Astrocyte (in vitro differentiated cells and primary cell): Measurements from ENCODE around the gene CPNE1. TPM values are rescaled to one million over a fixed set of nuclear protein-coding genes. Genes with fewer than 3 reads are reported as not detected.
A peak's percentile ranks its signal among the peaks of the same experiment; 100 is the strongest.

Source experiments
- DNase-seq: peaks from one replicate; pipeline ENCODE4 v3.0.0-alpha.2; 2010; ENCODE audit warnings: low read depth
- FAIRE-seq: peaks from 2 replicates; lab custom pipeline; 2011; peaks lifted over from hg19 to GRCh38; lab: Jason Lieb, UNC
- H2AFZ ChIP-seq: 2 replicates; pipeline ENCODE4 v1.6.0; 2012; ENCODE audit warnings: low read depth, low read length, inconsistent platforms
- H3K27ac ChIP-seq: 2 replicates; pipeline ENCODE4 v1.5.1; 2011; ENCODE audit warnings: low read depth, low read length, inconsistent platforms
- H3K27me3 ChIP-seq: 2 replicates; pipeline ENCODE4 v1.6.0; 2011; ENCODE audit warnings: low read length, inconsistent platforms; ENCODE audit not compliant: insufficient read depth
- H3K36me3 ChIP-seq: 2 replicates; pipeline ENCODE4 v1.5.1; 2011; ENCODE audit warnings: low read length, inconsistent platforms; ENCODE audit not compliant: insufficient read depth
- H3K4me1 ChIP-seq: 2 replicates; pipeline ENCODE4 v1.5.1; 2011; ENCODE audit warnings: low read length, inconsistent platforms; ENCODE audit not compliant: insufficient read depth
- H3K4me2 ChIP-seq: 2 replicates; pipeline ENCODE4 v1.6.0; 2012; ENCODE audit warnings: low read length, inconsistent platforms
- H3K4me3 ChIP-seq: 2 replicates; pipeline ENCODE4 v1.5.1; 2011; ENCODE audit warnings: low read depth, mild to moderate bottlenecking, low read length, inconsistent platforms; ENCODE audit not compliant: insufficient read depth
- H3K79me2 ChIP-seq: 2 replicates; pipeline ENCODE4 v1.6.0; 2012; ENCODE audit warnings: mild to moderate bottlenecking, low read length, inconsistent platforms; ENCODE audit not compliant: insufficient read depth
- H3K9ac ChIP-seq: 2 replicates; pipeline ENCODE4 v1.6.0; 2012; ENCODE audit warnings: mild to moderate bottlenecking, low read length, inconsistent platforms
- H3K9me3 ChIP-seq: 2 replicates; pipeline ENCODE4 v1.5.1; 2012; ENCODE audit warnings: low read depth, mild to moderate bottlenecking, low read length, inconsistent platforms; ENCODE audit not compliant: insufficient read depth
- H4K20me1 ChIP-seq: 2 replicates; pipeline ENCODE4 v1.6.0; 2012; ENCODE audit warnings: low read length, inconsistent platforms; ENCODE audit not compliant: insufficient read depth
- H3K27ac Mint-ChIP-seq: one replicate; pipeline ENCODE4 v1.8.0; 2021; ENCODE audit warnings: mild to moderate bottlenecking, mixed read lengths; ENCODE audit not compliant: unreplicated experiment
- H3K27me3 Mint-ChIP-seq: one replicate; pipeline ENCODE4 v1.8.0; 2021; ENCODE audit warnings: low read depth, mixed read lengths; ENCODE audit not compliant: unreplicated experiment
- H3K36me3 Mint-ChIP-seq: one replicate; pipeline ENCODE4 v1.8.0; 2021; ENCODE audit warnings: low read depth, mixed read lengths; ENCODE audit not compliant: unreplicated experiment
- H3K4me1 Mint-ChIP-seq: one replicate; pipeline ENCODE4 v1.8.0; 2021; ENCODE audit warnings: low read depth, mixed read lengths; ENCODE audit not compliant: unreplicated experiment
- H3K4me3 Mint-ChIP-seq: one replicate; pipeline ENCODE4 v1.8.0; 2021; ENCODE audit warnings: mild to moderate bottlenecking, moderate library complexity, mixed read lengths; ENCODE audit not compliant: unreplicated experiment
- H3K9me3 Mint-ChIP-seq: one replicate; pipeline ENCODE4 v1.8.0; 2021; ENCODE audit warnings: mild to moderate bottlenecking, mixed read lengths; ENCODE audit not compliant: unreplicated experiment
- EZH2 ChIP-seq: IDR thresholded peaks from 2 replicates; pipeline ENCODE4 v1.6.1; 2012; ENCODE audit warnings: mild to moderate bottlenecking, low read length, inconsistent platforms; ENCODE audit not compliant: insufficient read depth
- total RNA-seq: library from RNA; stranded (reverse); gene quantifications from 2 replicates; pipeline ENCODE4 v1.2.1, GENCODE V29; 2021
- TF ChIP-seq, protein P1 (sequence below): IDR thresholded peaks from 2 replicates; pipeline ENCODE4 v1.5.1; 2011; ENCODE audit warnings: low read depth, mild to moderate bottlenecking, inconsistent platforms, low read length, moderate library complexity; ENCODE audit not compliant: insufficient read depth

The CPNE1 gene
- total RNA-seq, 1 donor from 2014 or later = 194 TPM

GRCh38 chr20:35616465-35617396 is 48.0 kb downstream of the CPNE1 start:
- Histone ChIP-seq H2AFZ (no peak overlapping the region), H3K9me3 (no peaks in the 10 kb centered on the region), H3K9ac (peak overlapping the region; percentile 73), H3K27me3 (no peaks in the 10 kb centered on the region), H3K4me2 (peak overlapping the region; percentile 89), H4K20me1 (peaks cover 11% of the 10 kb centered on the region), H3K79me2 (no peaks in the 10 kb centered on the region), H3K4me1 (peaks cover 28% of the 10 kb centered on the region), H3K36me3 (peaks cover 5% of the 10 kb centered on the region), H3K27ac (peak overlapping the region; percentile 44), H3K4me3 (peak overlapping the region; percentile 55)
- H3K4me1 Mint-ChIP-seq = no peaks in the 10 kb centered on the region
- H3K4me3 Mint-ChIP-seq = peak overlapping the region; percentile 72
- TF ChIP-seq, protein P1, sequence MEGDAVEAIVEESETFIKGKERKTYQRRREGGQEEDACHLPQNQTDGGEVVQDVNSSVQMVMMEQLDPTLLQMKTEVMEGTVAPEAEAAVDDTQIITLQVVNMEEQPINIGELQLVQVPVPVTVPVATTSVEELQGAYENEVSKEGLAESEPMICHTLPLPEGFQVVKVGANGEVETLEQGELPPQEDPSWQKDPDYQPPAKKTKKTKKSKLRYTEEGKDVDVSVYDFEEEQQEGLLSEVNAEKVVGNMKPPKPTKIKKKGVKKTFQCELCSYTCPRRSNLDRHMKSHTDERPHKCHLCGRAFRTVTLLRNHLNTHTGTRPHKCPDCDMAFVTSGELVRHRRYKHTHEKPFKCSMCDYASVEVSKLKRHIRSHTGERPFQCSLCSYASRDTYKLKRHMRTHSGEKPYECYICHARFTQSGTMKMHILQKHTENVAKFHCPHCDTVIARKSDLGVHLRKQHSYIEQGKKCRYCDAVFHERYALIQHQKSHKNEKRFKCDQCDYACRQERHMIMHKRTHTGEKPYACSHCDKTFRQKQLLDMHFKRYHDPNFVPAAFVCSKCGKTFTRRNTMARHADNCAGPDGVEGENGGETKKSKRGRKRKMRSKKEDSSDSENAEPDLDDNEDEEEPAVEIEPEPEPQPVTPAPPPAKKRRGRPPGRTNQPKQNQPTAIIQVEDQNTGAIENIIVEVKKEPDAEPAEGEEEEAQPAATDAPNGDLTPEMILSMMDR = no peak
- TF ChIP-seq EZH2 = no peak
- H3K9me3 Mint-ChIP-seq = no peaks in the 10 kb centered on the region
- no peak for FAIRE-seq
- H3K36me3 Mint-ChIP-seq = peaks cover 4% of the 10 kb centered on the region
- H3K27ac Mint-ChIP-seq = peak overlapping the region; percentile 72
- peak; percentile 97 for DNase-seq
- peaks cover 12% of the 10 kb centered on the region for H3K27me3 Mint-ChIP-seq

- peak within 1 kb of the TSS; percentile 72 for H3K4me3 Mint-ChIP-seq
- DNase-seq (peak; percentile 58), FAIRE-seq (no peak)
- TF ChIP-seq EZH2 = no peak
- TF ChIP-seq, protein P1 = no peak
- peak within 1 kb of the TSS; percentile 79 for H2AFZ ChIP-seq
- H3K9me3 ChIP-seq = no peaks in the 10 kb centered on the region
- peak within 1 kb of the TSS; percentile 80 for H3K9ac ChIP-seq
- no peaks in the 10 kb centered on the region for H3K4me1 Mint-ChIP-seq
- peak within 1 kb of the TSS; percentile 83 for H3K27ac Mint-ChIP-seq
- H3K4me1 ChIP-seq = peaks cover 28% of the 10 kb centered on the region
- peaks cover 14% of the 10 kb centered on the region for H3K27me3 Mint-ChIP-seq
- no peaks in the 10 kb centered on the region for H3K27me3 ChIP-seq
- peak within 1 kb of the TSS; percentile 89 for H3K4me2 ChIP-seq
- H3K36me3 Mint-ChIP-seq = peaks cover 2% of the 10 kb centered on the region
- H3K27ac ChIP-seq = peak within 1 kb of the TSS; percentile 85
- no peaks in the 10 kb centered on the region for H3K9me3 Mint-ChIP-seq
- H3K4me3 ChIP-seq = peak within 1 kb of the TSS; percentile 58
- no peaks in the 10 kb centered on the region for H3K79me2 ChIP-seq
- no peaks in the 10 kb centered on the region for H3K36me3 ChIP-seq
- H4K20me1 ChIP-seq = peaks cover 8% of the 10 kb centered on the region
These were observed 48.8 kb downstream of the CPNE1 start, which contains the start of gene SPAG4 for GRCh38 chr20:35615667-35616464. SPAG4 (plus strand) TSS chr20:35615829; CDS start chr20:35616004, 175 bp downstream.
